Measurements from ENCODE around the gene LRRC39. TPM values are rescaled to one million over a fixed set of nuclear protein-coding genes. Genes with fewer than 3 reads are reported as not detected.
"Not testable (repeated sequence)": the region's sequence is repeated elsewhere in the genome, so short reads cannot be mapped to it uniquely, and the experiment has no call there.

The LRRC39 gene
- 0.53 TPM for polyA plus RNA-seq (2013, experiment 1 of 2; ENCODE audit: insufficient read length)
- 0.78 TPM for polyA plus RNA-seq (2013, experiment 2 of 2; ENCODE audit: insufficient read length)

GRCh38 chr1:100178091-100178490, at the start of gene LRRC39:
LRRC39 (minus strand) TSS chr1:100178256; CDS start chr1:100168516, 9,740 bp downstream.
- no peak for DNase-seq

DNA sequence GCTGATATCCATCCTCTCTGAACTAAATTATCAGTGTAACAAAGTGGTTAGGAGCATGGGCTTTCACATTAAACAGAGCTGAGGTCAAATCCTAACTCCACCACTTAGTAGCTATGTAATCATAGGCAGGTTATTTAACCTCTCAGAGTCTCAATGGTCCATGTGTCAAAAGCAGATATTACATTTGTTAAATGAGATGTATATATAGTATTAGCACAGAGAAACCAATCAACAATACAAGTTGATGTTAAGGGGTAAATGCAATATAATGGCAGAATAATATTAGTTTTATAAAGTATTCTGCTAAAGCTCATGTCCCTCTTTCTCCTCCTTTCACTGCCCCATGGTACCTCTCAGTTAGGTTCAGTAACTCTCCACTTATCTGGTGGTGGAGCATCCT, 44.4 kb upstream of the LRRC39 start:
- DNase-seq = no peak

GRCh38 chr1:100219883-100220282, 41.8 kb upstream of the LRRC39 start:
- peak; percentile 2 for DNase-seq

DNA sequence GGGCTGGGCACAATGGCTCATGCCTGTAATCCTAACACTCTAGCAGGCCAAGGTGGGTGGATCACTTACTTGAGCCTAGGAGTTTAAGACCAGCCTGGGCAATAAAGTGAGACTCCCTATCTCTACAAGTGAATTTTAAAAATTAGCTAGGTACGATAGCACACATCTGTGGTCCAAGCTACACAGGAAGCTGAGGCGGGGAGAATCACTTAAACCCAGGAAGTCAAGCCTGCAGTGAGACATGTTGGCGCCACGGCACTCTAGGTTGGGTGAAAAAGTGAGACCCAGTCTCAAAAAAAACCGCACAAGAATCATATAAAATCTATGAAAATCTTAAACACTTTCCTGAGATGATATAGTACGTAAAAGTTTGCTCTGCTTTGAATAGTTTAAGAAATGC, 41.4 kb upstream of the LRRC39 start:
- DNase-seq = no peak

GRCh38 chr1:100217834-100218233, 39.8 kb upstream of the LRRC39 start:
- DNase-seq = no peak

DNA sequence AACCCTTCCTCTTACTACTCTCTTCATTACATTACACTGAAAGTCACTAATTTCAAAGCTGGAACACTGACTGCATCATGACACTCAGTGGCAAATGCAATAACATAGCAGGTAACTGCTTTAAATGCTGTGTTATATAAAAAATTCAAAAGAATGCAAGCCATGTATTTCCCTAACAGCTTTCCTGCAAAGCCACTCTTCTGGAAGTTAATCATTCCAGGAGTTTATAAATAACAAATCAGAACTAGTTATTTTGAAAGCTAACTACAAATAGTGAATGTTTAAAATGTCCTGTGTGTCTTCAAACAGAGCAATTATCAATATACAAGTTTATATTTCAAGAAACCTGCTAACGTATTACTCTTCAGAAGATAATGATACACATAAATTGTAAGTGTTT, 37.0 kb upstream of the LRRC39 start:
- DNase-seq = no peak

DNA sequence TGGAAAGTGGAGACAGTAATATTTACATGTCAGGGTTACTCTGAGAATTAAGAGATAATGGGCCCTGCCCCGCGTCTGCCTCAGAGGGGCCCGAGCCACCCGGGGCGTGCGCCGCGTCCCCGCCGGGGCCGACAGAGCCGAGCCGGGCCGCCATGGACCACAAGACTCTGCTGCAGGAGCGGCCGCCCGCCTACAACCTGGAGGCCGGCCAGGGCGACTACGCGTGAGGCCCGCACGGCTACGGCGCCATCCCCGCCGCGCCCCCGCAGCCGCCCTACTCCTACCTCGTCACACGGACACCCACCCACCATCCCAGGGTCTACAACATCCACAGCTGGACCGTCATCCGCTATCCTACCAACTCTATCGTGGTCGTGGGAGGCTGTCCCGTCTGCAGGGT, 35.1 kb upstream of the LRRC39 start:
- DNase-seq = no peak

- DNase-seq = no peak
Measured at GRCh38 chr1:100206301-100206700, 28.2 kb upstream of the LRRC39 start.

DNA sequence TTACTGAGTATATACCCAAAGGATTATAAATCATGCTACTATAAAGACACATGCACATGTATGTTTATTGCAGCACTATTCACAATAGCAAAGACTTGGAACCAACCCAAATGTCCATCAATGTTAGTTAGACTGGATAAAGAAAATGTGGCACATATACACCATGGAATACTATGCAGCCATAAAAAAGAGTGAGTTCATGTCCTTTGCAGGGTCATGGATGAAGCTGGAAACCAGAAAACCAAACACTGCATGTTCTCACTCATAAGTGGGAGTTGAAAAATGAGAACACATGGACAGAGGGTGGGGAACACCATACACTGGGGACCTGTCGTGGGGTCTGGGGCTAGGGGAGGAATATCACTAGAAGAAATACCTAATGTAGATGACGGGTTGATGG, 27.5 kb upstream of the LRRC39 start:
- not testable (repeated sequence) for DNase-seq

DNA sequence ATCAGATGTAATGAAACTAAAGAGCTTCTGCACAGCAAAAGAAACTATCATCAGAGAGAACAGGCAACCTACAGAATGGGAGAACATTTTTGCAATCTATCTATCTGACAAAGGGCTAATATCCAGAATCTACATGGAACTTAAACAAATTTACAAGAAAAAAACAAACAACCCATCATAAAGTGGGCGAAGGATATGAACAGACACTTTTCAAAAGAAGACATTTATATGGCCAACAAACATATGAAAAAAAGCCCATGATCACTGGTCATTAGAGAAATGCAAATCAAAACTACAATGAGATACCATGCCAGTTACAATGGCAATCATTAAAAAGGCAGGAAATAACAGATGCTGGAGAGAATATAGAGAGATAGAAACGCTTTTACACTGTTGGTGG, 27.0 kb upstream of the LRRC39 start:
- not testable (repeated sequence) for DNase-seq

DNA sequence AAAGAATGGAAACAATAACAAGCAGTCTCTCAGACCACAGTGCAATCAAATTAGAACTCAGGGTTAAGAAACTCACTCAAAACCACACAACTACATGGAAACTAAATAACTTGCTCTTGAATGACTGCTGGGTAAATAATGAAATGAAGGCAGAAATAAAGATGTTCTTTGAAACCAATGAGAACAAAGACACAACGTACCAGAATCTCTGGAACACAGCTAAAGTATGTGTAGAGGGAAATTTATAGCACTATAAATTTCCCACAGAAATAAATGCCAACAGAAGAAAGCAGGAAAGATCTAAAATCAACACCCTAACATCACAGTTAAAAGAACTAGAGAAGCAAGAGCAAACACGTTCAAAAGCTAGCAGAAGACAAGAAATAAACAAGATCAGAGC, 24.6 kb upstream of the LRRC39 start:
- DNase-seq = not testable (repeated sequence)

GRCh38 chr1:100200060-100200459, 22.0 kb upstream of the LRRC39 start:
- DNase-seq = not testable (repeated sequence)

DNA sequence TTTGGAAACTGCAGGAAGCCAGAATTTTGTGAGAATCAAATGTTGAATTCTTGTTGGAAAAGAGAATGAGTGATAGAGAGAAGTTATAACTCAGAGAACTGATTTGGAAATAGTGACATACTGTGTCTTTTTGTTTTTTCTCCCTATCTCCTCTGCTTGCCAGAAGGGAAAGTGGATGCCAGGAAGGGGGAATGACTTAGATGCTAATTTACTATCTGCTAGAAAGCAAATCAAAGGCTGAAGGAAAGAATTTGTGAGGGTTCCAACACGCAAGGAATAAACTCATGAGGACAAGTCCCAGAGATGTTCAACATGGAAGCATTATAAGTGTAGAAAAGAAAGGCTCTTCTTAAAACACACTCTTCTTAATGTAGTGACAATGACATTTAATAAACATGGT, 20.5 kb upstream of the LRRC39 start:
- no peak for DNase-seq

DNA sequence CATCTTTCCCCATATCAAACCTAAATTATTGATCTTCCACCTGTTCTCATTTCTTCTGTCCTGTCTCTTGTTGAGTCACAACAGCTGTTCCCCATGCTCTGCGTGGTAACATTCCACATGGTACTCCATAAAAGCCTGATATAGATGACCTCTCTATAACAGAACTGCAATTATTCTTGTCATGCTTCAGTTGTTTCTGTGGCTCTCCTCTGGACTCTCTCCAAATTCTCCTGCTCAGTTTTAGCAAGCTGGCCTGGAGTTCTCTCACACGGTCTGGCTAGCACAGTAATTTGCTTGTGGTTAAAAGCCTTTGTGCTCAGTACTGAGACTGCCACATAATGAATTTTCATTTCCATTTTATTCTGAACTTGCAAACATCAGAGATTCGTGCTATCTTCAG, 10.6 kb upstream of the LRRC39 start:
- DNase-seq = peak; percentile 10

DNA sequence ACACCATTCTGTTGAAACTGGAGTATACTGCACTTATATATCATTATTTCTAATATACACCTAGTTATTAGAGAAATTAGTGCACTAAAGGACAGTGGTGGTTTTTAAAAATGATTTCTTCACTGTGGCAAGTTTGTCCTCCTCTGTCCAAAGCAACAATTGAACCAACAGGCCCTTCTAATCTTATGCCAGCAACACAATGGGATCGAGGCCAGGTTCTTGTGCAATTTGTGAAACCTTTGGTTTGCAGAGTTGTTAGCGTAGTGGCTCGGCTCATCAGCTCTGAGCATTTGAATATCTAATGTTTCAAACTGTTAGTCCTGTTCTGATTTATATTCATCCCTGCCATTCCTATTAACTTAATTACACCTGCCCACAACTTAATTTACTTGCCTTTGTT, 9.9 kb upstream of the LRRC39 start:
- DNase-seq = no peak

DNA sequence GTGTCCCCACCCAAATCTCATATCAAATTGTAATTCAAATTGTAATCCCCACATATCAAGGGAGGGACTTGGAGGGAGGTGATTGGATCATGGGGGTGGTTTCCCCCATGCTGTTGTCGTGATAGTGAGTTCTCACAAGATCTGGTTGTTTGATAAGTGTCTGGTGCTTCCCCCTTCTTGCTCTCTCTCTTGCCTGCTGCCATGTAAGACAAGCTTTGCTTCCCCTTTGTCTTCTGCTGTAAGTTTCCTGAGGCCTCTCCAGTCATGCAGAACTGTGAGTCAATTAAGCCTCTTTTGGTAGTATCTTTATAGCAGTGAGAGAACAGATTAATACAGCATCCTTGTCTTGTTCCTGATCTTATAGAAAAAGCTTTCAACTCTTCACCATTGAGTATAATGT, 6.5 kb upstream of the LRRC39 start:
- no peak for DNase-seq

GRCh38 chr1:100183370-100183769, 5.3 kb upstream of the LRRC39 start:
- no peak for DNase-seq

DNA sequence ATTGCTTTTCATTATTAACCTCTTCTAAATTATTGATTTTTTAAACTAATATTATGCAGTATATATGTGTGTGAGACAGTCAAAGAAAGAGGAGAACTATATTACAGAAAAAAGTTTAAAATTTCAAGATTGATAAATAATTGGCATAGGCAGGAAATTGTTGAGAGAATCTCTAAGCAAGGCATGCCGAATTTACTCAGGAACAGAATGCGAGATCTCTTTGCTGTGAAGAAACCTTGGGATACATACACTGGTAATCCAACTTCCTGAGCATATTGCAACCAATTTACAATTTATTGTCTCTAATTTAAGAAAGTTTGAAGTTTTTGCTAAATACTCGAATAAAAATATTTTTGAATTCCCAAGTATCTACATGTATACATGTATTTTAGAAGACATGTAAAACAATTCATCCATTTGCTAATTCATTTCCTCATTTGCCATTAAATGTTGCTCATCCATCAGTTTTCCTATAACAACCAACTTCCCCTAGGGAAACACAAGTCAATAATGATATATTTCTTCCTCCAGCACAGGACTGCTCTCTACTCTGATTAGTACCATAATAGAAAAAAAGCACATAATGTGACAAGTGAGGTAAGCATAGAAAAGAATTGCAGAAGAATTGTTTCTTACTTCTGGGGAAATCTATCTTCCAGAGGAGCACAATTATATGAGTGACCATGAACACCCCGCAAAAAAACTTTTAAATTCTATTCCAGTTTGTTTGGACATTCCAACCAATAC, 588 bp downstream of the LRRC39 start:
- DNase-seq = no peak

DNA sequence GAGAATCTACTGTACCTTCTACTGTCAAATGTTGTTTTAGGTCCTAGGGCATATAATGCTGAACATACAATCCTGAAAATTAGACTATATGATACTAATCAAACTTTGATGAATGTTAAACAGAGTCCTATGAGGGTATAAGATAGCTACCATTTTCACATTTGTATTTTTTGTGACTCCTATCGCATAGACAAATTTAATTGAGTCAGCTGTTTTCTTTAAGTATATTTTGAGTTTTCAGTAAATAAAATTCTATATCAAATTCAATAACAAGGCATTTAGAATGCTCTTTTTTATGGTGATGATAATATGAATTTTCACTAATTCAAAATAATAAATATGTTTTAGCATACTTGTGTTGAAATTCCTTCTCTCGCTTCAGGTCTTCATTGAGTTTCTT, 10.0 kb downstream of the LRRC39 start:
- no peak for DNase-seq

GRCh38 chr1:100164702-100165101, 13.4 kb downstream of the LRRC39 start:
- no peak for DNase-seq

GRCh38 chr1:100164216-100164615, 13.8 kb downstream of the LRRC39 start:
- peak; percentile 77 for DNase-seq

DNA sequence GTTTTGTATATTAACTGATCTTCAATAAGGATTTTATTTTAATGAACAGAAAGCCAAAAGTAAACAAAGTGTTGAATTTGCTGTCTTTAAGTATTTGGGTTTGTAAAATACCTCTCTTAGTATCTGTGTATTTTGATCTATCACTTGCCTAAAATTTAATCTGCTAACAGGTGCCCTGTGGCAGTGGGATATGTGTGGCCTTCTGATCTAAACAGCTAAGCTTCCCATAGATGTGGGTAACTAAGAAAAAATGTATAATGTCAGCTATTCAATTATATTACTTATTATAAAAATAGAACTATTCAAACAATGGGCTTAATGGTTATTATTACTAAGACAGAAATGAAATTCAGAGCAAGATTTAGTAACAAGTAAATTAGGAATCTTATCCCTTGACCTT, 15.2 kb downstream of the LRRC39 start:
- DNase-seq = no peak

GRCh38 chr1:100152271-100152670, 25.8 kb downstream of the LRRC39 start:
- no peak for DNase-seq

DNA sequence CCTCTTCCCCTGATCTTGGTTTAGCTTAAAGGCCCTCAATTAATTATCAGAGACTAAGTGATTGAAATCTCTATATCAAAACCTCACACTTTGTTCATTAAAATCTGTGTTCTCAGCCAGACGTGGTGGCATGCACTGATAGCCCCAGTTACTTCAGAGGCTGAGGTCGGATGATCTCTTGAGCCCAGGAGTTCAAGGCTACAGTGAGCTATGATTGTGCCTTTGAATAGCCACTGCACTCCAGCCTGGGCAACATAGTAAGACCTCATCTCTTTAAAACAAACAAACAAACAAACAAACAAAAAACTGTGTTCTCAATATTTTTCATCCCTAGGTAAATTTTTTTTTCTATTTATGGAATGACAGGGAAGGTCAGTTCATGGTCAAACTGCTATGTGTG, 26.4 kb downstream of the LRRC39 start:
- no peak for DNase-seq

DNA sequence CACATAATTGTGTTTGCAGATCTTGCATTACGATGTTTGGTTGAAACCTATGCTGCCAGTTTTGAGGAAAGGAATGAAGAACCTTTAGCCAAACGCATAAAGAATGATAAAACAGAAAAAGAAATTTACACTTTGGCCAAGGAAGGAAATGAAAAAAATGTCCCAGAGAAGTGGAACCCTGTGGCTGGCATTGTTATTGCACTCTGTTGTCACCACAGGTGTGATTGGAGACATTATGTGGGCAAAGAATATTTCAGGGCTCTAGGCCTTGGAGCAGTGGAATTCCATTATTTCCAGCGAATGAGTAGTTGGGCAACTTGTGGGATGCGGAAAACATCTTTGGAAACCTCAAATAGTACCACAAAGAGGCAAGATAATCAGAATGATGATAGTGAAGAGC, 30.2 kb downstream of the LRRC39 start:
- no peak for DNase-seq

Measured in fibroblast of skin of back (primary cell).